ENCODE results near the gene MACROH2A2.

- TF ChIP-seq, protein P1, sequence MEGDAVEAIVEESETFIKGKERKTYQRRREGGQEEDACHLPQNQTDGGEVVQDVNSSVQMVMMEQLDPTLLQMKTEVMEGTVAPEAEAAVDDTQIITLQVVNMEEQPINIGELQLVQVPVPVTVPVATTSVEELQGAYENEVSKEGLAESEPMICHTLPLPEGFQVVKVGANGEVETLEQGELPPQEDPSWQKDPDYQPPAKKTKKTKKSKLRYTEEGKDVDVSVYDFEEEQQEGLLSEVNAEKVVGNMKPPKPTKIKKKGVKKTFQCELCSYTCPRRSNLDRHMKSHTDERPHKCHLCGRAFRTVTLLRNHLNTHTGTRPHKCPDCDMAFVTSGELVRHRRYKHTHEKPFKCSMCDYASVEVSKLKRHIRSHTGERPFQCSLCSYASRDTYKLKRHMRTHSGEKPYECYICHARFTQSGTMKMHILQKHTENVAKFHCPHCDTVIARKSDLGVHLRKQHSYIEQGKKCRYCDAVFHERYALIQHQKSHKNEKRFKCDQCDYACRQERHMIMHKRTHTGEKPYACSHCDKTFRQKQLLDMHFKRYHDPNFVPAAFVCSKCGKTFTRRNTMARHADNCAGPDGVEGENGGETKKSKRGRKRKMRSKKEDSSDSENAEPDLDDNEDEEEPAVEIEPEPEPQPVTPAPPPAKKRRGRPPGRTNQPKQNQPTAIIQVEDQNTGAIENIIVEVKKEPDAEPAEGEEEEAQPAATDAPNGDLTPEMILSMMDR (IDR thresholded peaks at IDR 0.05 in 8 of 11, conservative IDR thresholded peaks at IDR 0.05 in 3 of 11) = no peak
- TF ChIP-seq POLR2A (IDR thresholded peaks at IDR 0.05) (no peak), POLR2AphosphoS5 (IDR thresholded peaks at IDR 0.05) (no peak)
Measured at GRCh38 chr10:70114902-70115301, 62.3 kb downstream of the MACROH2A2 start.
